HG03159 (cell line): ENCODE results near the gene EPHA8.

Experiments used
- ATAC-seq: cut with Tn5 transposase; IDR thresholded peaks from one replicate; pipeline ENCODE4 v1.9.1; 2021; ENCODE audit warnings: mild to moderate bottlenecking, moderate library complexity; ENCODE audit not compliant: unreplicated experiment

The EPHA8 gene

GRCh38 chr1:22562584-22563583 lies at the start of gene EPHA8:
EPHA8 (plus strand) TSS chr1:22563489; CDS start chr1:22563636, 147 bp downstream.
- no peak for ATAC-seq

GRCh38 chr1:22516906-22517571 lies 46.2 kb upstream of the EPHA8 start:
- ATAC-seq: no peak

- no peak for ATAC-seq
Measured at GRCh38 chr1:22517956-22518355, 45.3 kb upstream of the EPHA8 start.

GRCh38 chr1:22518379-22518778 lies 44.9 kb upstream of the EPHA8 start:
- ATAC-seq: no peak

- ATAC-seq: no peak
Measured at GRCh38 chr1:22520871-22521270, 42.4 kb upstream of the EPHA8 start.

GRCh38 chr1:22521692-22522091 lies 41.6 kb upstream of the EPHA8 start:
- ATAC-seq: no peak

GRCh38 chr1:22522221-22522743 lies 41.0 kb upstream of the EPHA8 start:
- no peak for ATAC-seq

- no peak for ATAC-seq
Measured at GRCh38 chr1:22524481-22524880, 38.8 kb upstream of the EPHA8 start.

- no peak for ATAC-seq
Measured at GRCh38 chr1:22525211-22525610, 38.1 kb upstream of the EPHA8 start.

- ATAC-seq: no peak
Measured at GRCh38 chr1:22525646-22526045, 37.6 kb upstream of the EPHA8 start.

- ATAC-seq: no peak
Measured at GRCh38 chr1:22526098-22526497, 37.2 kb upstream of the EPHA8 start.

GRCh38 chr1:22526677-22527076 lies 36.6 kb upstream of the EPHA8 start:
- ATAC-seq: no peak

- no peak for ATAC-seq
Measured at GRCh38 chr1:22527122-22527521, 36.2 kb upstream of the EPHA8 start.

- ATAC-seq: no peak
Measured at GRCh38 chr1:22527555-22528296, 35.6 kb upstream of the EPHA8 start.

GRCh38 chr1:22528451-22528850 lies 34.8 kb upstream of the EPHA8 start:
- no peak for ATAC-seq

GRCh38 chr1:22529901-22530621 lies 33.2 kb upstream of the EPHA8 start:
- ATAC-seq: no peak

- ATAC-seq: no peak
Measured at GRCh38 chr1:22530715-22531114, 32.6 kb upstream of the EPHA8 start.

- ATAC-seq: no peak
Measured at GRCh38 chr1:22531251-22531650, 32.0 kb upstream of the EPHA8 start.

GRCh38 chr1:22533244-22533895 lies 29.9 kb upstream of the EPHA8 start:
- no peak for ATAC-seq

- no peak for ATAC-seq
Measured at GRCh38 chr1:22534951-22535350, 28.3 kb upstream of the EPHA8 start.
